Activated naive CD4-positive, alpha-beta T cell treated with anti-CD3 and anti-CD28 coated beads for 36 hours (primary cell): Measurements from ENCODE around the gene SDK1. TPM values are rescaled to one million over a fixed set of nuclear protein-coding genes. Genes with fewer than 3 reads are reported as not detected.

Experiments used
- CTCF ChIA-PET: fragments of 350-600 bp; sonication (Branson Sonifier 250); formaldehyde crosslinking; loops from one replicate; lab custom pipeline; 2021; ENCODE audit warnings: antibody characterized with exemption; lab: Charles Lee
- DNase-seq: peaks from one replicate; pipeline ENCODE4 v3.0.0-alpha.2; 2020
- H3K27ac Mint-ChIP-seq: one replicate; pipeline ENCODE4 v1.8.0; 2021; ENCODE audit warnings: mild to moderate bottlenecking, mixed read lengths
- H3K27me3 Mint-ChIP-seq: one replicate; pipeline ENCODE4 v1.8.0; 2021; ENCODE audit warnings: low read depth, mixed read lengths
- H3K36me3 Mint-ChIP-seq: one replicate; pipeline ENCODE4 v1.8.0; 2021; ENCODE audit warnings: low read depth, mixed read lengths
- H3K4me1 Mint-ChIP-seq: one replicate; pipeline ENCODE4 v1.8.0; 2021; ENCODE audit warnings: low read depth, mixed read lengths
- H3K4me3 Mint-ChIP-seq: one replicate; pipeline ENCODE4 v1.8.0; 2021; ENCODE audit warnings: mild to moderate bottlenecking, moderate library complexity, mixed read lengths
- H3K9me3 Mint-ChIP-seq: one replicate; pipeline ENCODE4 v1.8.0; 2021; ENCODE audit warnings: mixed read lengths
- intact Hi-C: fragments of 100-400 bp; cut with micrococcal nuclease; formaldehyde crosslinking; loops from one replicate; pipeline ENCODE4 v1.15.1; 2023
- total RNA-seq, 2 experiments: library from RNA; stranded (reverse); gene quantifications; one replicate each; pipeline ENCODE4 v1.2.3, GENCODE V29; 2021

Gene SDK1
- total RNA-seq, 2 experiments from 2014 or later = 1.3 to 2.0 TPM

DNA sequence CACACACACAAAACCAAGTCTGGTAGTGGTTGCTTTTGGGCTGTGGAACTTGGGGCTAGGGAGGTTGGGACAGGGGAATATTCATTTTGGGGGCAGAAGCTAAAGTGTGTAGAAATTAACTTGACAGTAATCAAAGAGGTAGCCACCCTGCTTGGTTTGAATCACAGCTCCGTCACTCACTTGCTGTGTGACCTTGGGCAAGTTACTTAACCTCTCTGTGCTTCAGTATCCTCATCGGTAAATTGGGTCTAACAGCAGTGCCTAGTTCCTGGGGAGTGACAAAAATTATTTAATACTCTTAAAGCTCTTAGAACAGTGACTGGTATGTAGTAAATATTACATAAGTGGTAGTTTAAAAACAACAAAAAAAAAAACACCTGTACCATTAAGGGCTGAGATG lies 489.8 kb downstream of the SDK1 start:
- Mint-ChIP-seq H3K9me3 (no peaks in the 10 kb centered on the region), H3K27me3 (no peaks in the 10 kb centered on the region), H3K4me3 (no peak overlapping the region), H3K27ac (no peak overlapping the region), H3K4me1 (no peaks in the 10 kb centered on the region), H3K36me3 (no peaks in the 10 kb centered on the region)
- CTCF ChIA-PET = interaction anchor here (0.6 kb wide), 2 partner anchors 393 to 606 kb away, joined by 3 read pairs; no protein-coding TSS in a partner anchor
- no peak for DNase-seq
- intact Hi-C loops = no loop called here

DNA sequence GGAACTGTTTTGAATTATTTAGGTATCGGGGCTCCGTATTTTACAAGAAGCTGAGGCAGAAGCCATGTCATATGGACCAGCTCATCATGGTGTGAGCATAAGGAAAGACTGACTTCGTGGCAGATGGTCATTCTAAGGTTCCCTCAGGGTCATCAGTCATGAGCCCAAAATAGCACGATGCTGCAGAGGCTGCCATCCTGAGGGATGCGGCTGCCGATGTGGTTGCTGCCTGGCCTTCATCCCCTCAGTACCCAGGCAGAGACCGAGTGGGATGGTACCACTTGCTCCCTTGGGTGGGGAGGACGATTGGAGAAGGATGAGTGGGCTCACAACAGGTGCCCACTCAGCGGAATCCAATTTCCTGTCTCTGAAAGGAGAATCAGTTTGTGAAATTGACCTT lies 490.3 kb downstream of the SDK1 start:
- no peaks in the 10 kb centered on the region for H3K9me3 Mint-ChIP-seq

DNA sequence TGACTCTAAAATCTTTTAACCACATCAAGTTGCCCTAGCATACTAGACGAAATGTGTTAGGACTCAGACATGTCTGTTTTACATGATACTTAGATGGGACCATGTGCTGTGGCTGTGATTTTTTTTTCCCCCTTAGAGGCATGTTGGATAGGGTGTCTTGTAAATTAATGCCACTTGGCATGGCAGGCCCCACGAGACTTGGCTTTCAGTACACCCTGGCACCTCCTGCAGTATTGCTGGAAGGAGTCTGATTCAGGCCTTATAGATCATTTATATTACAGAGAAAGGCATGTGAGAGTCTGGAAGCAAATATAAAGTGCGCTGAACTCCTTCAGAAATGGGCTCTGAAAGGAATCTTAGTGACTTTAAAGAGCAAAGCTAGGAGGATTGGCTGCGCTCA lies 494.1 kb downstream of the SDK1 start:
- H3K4me3 Mint-ChIP-seq = no peak overlapping the region
- no peaks in the 10 kb centered on the region for H3K4me1 Mint-ChIP-seq
- H3K36me3 Mint-ChIP-seq = no peaks in the 10 kb centered on the region
- no peaks in the 10 kb centered on the region for H3K27me3 Mint-ChIP-seq
- intact Hi-C loops = no loop called here
- H3K9me3 Mint-ChIP-seq = no peaks in the 10 kb centered on the region
- no peak for DNase-seq
- no peak overlapping the region for H3K27ac Mint-ChIP-seq
- CTCF ChIA-PET = no interaction called here

More for the DNA sequence above, 490.3 kb downstream of the SDK1 start:
- Mint-ChIP-seq H3K27ac (no peak overlapping the region), H3K4me1 (no peaks in the 10 kb centered on the region), H3K27me3 (no peaks in the 10 kb centered on the region), H3K4me3 (no peak overlapping the region), H3K36me3 (no peaks in the 10 kb centered on the region)
- intact Hi-C loops = no loop called here
- DNase-seq = no peak
- CTCF ChIA-PET = interaction anchor here (0.6 kb wide), 2 partner anchors 394 to 606 kb away, joined by 3 read pairs; no protein-coding TSS in a partner anchor

DNA sequence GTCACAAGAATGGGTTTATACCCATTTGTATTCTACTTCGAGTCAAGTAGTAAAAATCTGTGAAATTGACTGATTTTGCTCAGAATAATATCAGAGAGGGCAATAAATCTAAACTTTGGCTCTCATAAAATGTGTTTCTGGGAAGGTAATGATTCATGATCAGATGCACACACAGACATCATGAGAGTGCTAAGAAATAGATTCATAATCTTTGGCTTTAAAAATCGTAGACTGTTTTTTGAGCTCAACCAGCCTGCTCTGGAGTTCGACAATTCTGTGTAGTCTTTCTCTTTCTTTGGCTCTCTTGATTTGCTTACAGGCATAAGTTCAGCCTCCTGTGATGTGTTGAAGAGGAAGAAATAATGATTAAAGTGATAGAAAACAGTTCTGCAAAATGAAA lies 494.7 kb downstream of the SDK1 start:
- intact Hi-C loops = no loop called here
- Mint-ChIP-seq H3K27me3 (no peaks in the 10 kb centered on the region), H3K36me3 (no peaks in the 10 kb centered on the region), H3K9me3 (no peaks in the 10 kb centered on the region), H3K4me3 (no peak overlapping the region), H3K27ac (no peak overlapping the region), H3K4me1 (no peaks in the 10 kb centered on the region)
- CTCF ChIA-PET = no interaction called here
- DNase-seq = no peak

DNA sequence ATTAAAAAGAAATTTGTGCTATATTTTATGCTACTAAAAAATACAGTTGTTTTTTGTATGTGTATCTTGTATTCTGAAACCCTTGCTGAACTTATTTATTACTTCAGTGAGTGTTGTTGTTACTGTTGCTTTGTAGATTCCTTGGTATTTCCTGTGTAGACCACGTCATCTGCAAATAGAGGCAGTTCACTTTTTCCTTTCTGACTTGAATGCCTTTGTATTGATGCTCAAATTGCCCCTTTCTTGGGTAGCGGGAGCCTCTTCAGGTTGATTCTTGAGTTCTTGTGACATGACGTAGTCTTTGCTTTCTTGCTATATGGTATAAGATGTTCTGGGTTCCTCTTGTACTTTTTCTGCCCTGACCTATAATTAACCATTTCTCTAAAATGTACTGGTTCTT lies 504.1 kb downstream of the SDK1 start:
- H3K4me3 Mint-ChIP-seq = no peak overlapping the region
- CTCF ChIA-PET = no interaction called here
- H3K27ac Mint-ChIP-seq = no peak overlapping the region
- no peaks in the 10 kb centered on the region for H3K36me3 Mint-ChIP-seq
- intact Hi-C loops = no loop called here
- H3K27me3 Mint-ChIP-seq = no peaks in the 10 kb centered on the region
- no peaks in the 10 kb centered on the region for H3K9me3 Mint-ChIP-seq
- no peak for DNase-seq
- no peaks in the 10 kb centered on the region for H3K4me1 Mint-ChIP-seq

DNA sequence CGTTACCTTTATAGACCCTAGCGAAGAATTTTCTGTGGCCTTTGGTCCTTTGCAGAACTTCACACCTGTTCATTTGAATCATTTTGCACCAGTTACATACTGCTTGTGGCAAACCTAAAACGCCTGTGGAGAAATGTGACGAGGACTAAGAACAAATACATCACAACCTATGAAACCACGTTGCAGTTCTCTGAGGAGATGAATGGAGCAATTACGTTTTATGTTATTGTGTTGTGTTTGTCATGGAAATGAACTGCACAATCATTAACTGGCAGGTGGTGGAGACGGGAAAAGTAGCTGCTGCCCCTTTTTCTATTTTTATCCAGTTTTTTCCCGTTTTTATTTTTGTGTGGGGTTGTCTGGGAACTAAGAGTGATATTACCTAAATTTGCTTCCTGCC lies 505.5 kb downstream of the SDK1 start:
- no peak for DNase-seq
- intact Hi-C loops = no loop called here
- Mint-ChIP-seq H3K4me3 (no peak overlapping the region), H3K27ac (no peak overlapping the region), H3K4me1 (no peaks in the 10 kb centered on the region), H3K36me3 (no peaks in the 10 kb centered on the region), H3K27me3 (no peaks in the 10 kb centered on the region), H3K9me3 (no peaks in the 10 kb centered on the region)
- CTCF ChIA-PET = no interaction called here

DNA sequence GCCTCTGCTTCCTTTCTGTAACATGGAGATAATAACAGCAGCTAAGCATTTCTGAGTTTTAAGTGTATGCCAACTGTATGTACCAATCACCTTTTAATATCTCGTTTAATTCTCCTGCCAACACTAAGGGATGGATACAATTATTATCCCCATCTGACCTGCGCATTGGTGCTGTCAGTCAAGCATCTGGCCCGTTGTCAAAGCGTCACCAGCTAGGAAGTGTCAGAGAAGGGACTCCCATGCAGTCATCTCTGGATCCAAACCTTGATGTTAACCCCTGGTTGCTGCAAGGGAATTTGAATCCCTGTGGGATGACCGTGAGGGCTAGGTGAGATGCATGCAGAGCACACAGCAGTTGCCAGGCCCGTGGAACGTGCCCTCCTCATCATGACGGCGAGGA lies 506.8 kb downstream of the SDK1 start:
- no peaks in the 10 kb centered on the region for H3K27me3 Mint-ChIP-seq
- H3K36me3 Mint-ChIP-seq = no peaks in the 10 kb centered on the region
- H3K4me1 Mint-ChIP-seq = no peaks in the 10 kb centered on the region
- intact Hi-C loops = no loop called here
- no peaks in the 10 kb centered on the region for H3K9me3 Mint-ChIP-seq
- no peak overlapping the region for H3K4me3 Mint-ChIP-seq
- CTCF ChIA-PET = no interaction called here
- no peak overlapping the region for H3K27ac Mint-ChIP-seq
- DNase-seq = no peak

DNA sequence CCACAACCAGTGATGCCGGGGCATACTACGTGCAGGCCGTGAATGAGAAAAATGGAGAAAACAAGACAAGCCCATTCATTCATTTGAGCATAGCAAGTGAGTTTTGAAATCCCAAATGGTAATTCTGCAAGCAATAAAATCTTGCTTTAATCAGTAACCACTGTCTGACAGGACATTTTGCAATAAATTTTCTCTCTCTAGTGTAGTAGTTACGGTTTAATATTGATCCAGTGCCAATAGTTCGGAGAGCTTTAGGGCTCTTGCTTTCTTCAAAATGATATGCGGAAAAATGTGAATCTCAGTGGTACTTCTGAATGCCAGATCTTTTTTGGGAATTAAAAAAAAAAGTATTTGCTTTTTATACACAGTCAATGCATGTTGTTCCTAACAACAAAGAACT lies 520.4 kb downstream of the SDK1 start:
- DNase-seq = no peak
- no peaks in the 10 kb centered on the region for H3K27me3 Mint-ChIP-seq
- H3K36me3 Mint-ChIP-seq = no peaks in the 10 kb centered on the region
- peaks cover 3% of the 10 kb centered on the region for H3K4me1 Mint-ChIP-seq
- no peak overlapping the region for H3K4me3 Mint-ChIP-seq
- H3K9me3 Mint-ChIP-seq = no peaks in the 10 kb centered on the region
- intact Hi-C loops = no loop called here
- CTCF ChIA-PET = no interaction called here
- H3K27ac Mint-ChIP-seq = no peak overlapping the region

DNA sequence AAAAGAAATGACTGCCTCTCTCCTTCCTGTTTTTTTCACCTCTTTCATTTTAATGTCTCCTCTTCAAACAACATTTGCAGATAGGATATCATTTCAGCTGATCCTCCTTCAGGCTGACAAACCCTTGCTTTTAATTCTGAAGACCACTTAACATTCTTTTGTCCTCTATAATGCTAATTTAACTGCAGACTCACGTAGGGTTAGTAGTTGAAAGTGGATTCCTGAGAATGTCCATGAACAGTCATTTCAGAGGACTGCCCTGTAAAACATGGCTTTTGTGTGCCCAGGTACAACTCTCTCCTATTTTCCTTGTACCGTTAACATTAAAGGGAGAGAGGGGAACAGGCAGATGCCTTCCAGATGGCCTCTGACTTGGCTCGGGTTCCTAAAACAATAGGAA lies 524.4 kb downstream of the SDK1 start:
- Mint-ChIP-seq H3K27me3 (no peaks in the 10 kb centered on the region), H3K36me3 (no peaks in the 10 kb centered on the region), H3K4me1 (no peaks in the 10 kb centered on the region), H3K27ac (no peak overlapping the region), H3K9me3 (no peaks in the 10 kb centered on the region), H3K4me3 (no peak overlapping the region)
- no peak for DNase-seq
- CTCF ChIA-PET = interaction anchor here (0.6 kb wide), 1 partner anchor 437 kb away, joined by 4 read pairs; no protein-coding TSS in a partner anchor
- intact Hi-C loops = no loop called here

DNA sequence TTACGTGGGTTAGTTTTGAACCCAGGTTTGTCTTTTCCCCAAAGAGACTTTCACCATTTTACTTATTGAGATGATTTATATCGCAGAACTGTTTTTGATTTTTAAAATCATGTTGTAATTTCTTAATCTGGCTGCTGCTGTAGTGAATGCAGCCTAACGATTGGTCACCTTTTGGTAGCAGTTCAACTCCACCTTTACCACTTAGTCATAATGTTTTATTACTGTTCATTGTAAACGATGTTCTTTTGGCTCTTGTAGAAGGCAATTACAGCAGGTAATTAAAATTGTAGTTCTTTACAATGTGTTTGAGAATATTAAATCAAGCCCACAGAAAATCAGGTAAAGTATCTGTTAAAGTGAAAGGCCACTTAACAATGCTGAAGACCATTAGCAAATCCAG lies 531.1 kb downstream of the SDK1 start:
- Mint-ChIP-seq H3K4me3 (no peak overlapping the region), H3K27ac (no peak overlapping the region), H3K9me3 (no peaks in the 10 kb centered on the region), H3K4me1 (no peaks in the 10 kb centered on the region), H3K27me3 (no peaks in the 10 kb centered on the region), H3K36me3 (no peaks in the 10 kb centered on the region)
- DNase-seq = no peak
- CTCF ChIA-PET = interaction anchor here (0.6 kb wide), 1 partner anchor 674 kb away, joined by 3 read pairs; no protein-coding TSS in a partner anchor
- intact Hi-C loops = no loop called here

DNA sequence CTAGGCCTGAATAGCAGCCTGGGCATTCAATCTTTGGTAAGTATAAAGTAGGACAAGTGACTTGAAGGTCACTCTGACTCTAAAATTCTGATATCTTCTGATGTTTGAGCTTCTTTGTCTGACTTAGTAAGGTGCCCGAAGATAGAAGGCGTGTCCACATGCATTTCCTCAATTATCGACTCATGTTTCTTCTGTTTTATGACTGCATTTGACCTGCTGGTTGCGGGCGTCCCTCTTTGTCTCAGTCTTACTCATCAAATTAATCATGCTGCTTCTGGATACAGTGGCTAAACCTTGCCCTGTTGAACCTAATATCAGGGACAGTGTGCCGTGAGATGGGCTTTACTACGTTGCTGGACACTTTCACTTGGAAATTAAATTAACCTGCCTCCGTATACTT lies 534.1 kb downstream of the SDK1 start:
- intact Hi-C loops = no loop called here
- Mint-ChIP-seq H3K27ac (no peak overlapping the region), H3K4me1 (no peaks in the 10 kb centered on the region), H3K9me3 (no peaks in the 10 kb centered on the region), H3K27me3 (no peaks in the 10 kb centered on the region), H3K36me3 (no peaks in the 10 kb centered on the region), H3K4me3 (no peak overlapping the region)
- DNase-seq = no peak
- CTCF ChIA-PET = no interaction called here

DNA sequence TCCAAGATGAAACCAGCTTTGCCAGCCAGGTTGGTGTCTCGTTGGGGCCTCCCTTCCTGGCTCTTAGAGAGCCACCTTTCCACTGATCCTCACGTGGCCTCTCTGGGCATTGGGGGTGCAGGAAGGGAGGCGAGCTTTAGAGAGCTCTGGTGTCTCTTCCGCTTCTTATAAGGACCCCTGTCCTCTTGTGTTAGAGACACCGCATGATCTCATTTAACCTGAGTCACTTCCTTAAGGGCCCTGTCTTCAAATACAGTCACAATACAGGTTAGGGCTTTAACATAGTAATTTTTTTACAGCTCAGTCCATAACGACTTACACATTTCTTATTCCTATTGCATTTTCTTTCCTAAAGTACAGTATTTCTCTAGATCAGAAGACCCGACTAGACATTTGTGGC lies 535.8 kb downstream of the SDK1 start:
- H3K4me3 Mint-ChIP-seq = no peak overlapping the region
- intact Hi-C loops = no loop called here
- H3K36me3 Mint-ChIP-seq = no peaks in the 10 kb centered on the region
- CTCF ChIA-PET = interaction anchor here (1.6 kb wide), 1 partner anchor 19 kb away, joined by 3 read pairs; no protein-coding TSS in a partner anchor
- no peaks in the 10 kb centered on the region for H3K9me3 Mint-ChIP-seq
- DNase-seq = no peak
- H3K27ac Mint-ChIP-seq = no peak overlapping the region
- H3K4me1 Mint-ChIP-seq = no peaks in the 10 kb centered on the region
- H3K27me3 Mint-ChIP-seq = no peaks in the 10 kb centered on the region

DNA sequence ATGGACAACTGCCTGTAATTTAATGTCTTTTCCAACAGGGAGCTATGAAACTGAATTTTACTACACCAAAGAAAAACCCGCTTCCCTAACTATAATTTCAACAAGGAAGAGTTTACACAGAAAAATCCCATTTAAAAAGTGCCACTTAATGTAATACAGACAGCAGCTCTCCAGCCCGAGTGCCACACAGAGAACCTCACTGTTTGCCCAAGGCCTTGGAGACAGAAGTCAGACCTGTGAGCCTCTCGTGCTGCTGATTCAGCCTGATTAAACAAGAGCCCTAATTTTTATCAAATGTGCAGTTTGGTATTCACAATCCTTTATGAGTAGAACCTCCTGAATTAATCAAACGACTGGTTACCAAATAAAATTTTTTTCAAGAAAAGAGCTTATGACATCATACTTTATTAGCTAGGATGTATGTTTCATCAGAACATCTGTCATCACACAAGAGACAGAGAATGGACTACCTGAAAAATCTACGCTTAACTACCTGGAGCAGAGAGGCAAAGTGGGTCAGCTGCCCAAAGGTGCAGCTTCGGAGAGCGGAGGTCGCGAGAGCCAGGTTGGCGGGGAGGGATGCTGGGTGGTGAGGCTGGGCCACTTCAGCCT lies 543.6 kb downstream of the SDK1 start:
- Mint-ChIP-seq H3K27ac (no peak overlapping the region), H3K36me3 (no peaks in the 10 kb centered on the region), H3K4me1 (no peaks in the 10 kb centered on the region), H3K4me3 (no peak overlapping the region), H3K9me3 (no peaks in the 10 kb centered on the region), H3K27me3 (no peaks in the 10 kb centered on the region)
- CTCF ChIA-PET = no interaction called here
- intact Hi-C loops = no loop called here
- DNase-seq = no peak
